Measurements from ENCODE around the gene SGK1. TPM values are rescaled to one million over a fixed set of nuclear protein-coding genes. Genes with fewer than 3 reads are reported as not detected.
"Not testable (repeated sequence)": the region's sequence is repeated elsewhere in the genome, so short reads cannot be mapped to it uniquely, and the experiment has no call there.

Gene SGK1
- total and polyA plus RNA-seq, 2 donors from 2014 or later: 142 to 324 TPM

GRCh38 chr6:134235937-134236751, 81.8 kb downstream of the SGK1 start:
- Histone ChIP-seq H3K4me3 (ENCODE audit: low read length in 3 of 3) (no peak overlapping the region), H3K27ac (ENCODE audit: low read depth in 2 of 2, low read length in 2 of 2) (no peak overlapping the region)

GRCh38 chr6:134235334-134235733, 82.6 kb downstream of the SGK1 start:
- intact Hi-C loops (cut with DNase I); H3K4me3 ChIP-seq (ENCODE audit: low read length in 3 of 3); DNase-seq; H3K36me3 ChIP-seq (ENCODE audit: control insufficient read depth in 2 of 3, insufficient read depth in 3 of 3, low read length in 3 of 3); H3K4me1 ChIP-seq (ENCODE audit: control insufficient read depth in 2 of 3, insufficient read depth in 2 of 3, low read depth in 1 of 3, low read length in 3 of 3); H3K9me3 ChIP-seq (ENCODE audit: control insufficient read depth in 2 of 3, insufficient read depth in 1 of 3, low read length in 3 of 3); H3K9ac ChIP-seq (ENCODE audit: low read length in 3 of 3); FAIRE-seq; H3K27me3 ChIP-seq (ENCODE audit: control insufficient read depth, insufficient read depth, low read length); H3K27ac ChIP-seq (ENCODE audit: low read depth in 2 of 2, low read length in 2 of 2): not testable (repeated sequence)

More at GRCh38 chr6:134235937-134236751, 81.8 kb downstream of the SGK1 start:
- no peaks in the 10 kb centered on the region for H3K36me3 ChIP-seq (ENCODE audit: control insufficient read depth in 2 of 3, insufficient read depth in 3 of 3, low read length in 3 of 3)
- no peak for TF ChIP-seq CTCF (IDR thresholded peaks at IDR 0.05; ENCODE audit: borderline replicate concordance, extremely low read depth, insufficient read depth)
- H3K9ac ChIP-seq (ENCODE audit: low read length in 3 of 3): no peak overlapping the region
- intact Hi-C loops (cut with DNase I): no loop called here
- H3K4me1 ChIP-seq (ENCODE audit: control insufficient read depth in 2 of 3, insufficient read depth in 2 of 3, low read depth in 1 of 3, low read length in 3 of 3): no peaks in the 10 kb centered on the region
- DNase-seq (no peak), FAIRE-seq (no peak)
- H3K27me3 ChIP-seq (ENCODE audit: control insufficient read depth, insufficient read depth, low read length): no peaks in the 10 kb centered on the region
- no peaks in the 10 kb centered on the region for H3K9me3 ChIP-seq (ENCODE audit: control insufficient read depth in 2 of 3, insufficient read depth in 1 of 3, low read length in 3 of 3)

GRCh38 chr6:134233180-134233955, 84.5 kb downstream of the SGK1 start:
- intact Hi-C loops (cut with DNase I): no loop called here

More at GRCh38 chr6:134233180-134233955, 84.5 kb downstream of the SGK1 start:
- no peak overlapping the region for H3K27ac ChIP-seq (ENCODE audit: low read depth in 2 of 2, low read length in 2 of 2)
- DNase-seq: no peak
- no peaks in the 10 kb centered on the region for H3K27me3 ChIP-seq (ENCODE audit: control insufficient read depth, insufficient read depth, low read length)
- no peak overlapping the region for H3K9ac ChIP-seq (ENCODE audit: low read length in 3 of 3)
- TF ChIP-seq CTCF (IDR thresholded peaks at IDR 0.05; ENCODE audit: borderline replicate concordance, extremely low read depth, insufficient read depth): no peak
- no peaks in the 10 kb centered on the region for H3K4me1 ChIP-seq (ENCODE audit: control insufficient read depth in 2 of 3, insufficient read depth in 2 of 3, low read depth in 1 of 3, low read length in 3 of 3)
- no peaks in the 10 kb centered on the region for H3K9me3 ChIP-seq (ENCODE audit: control insufficient read depth in 2 of 3, insufficient read depth in 1 of 3, low read length in 3 of 3)
- FAIRE-seq: no peak
- H3K36me3 ChIP-seq (ENCODE audit: control insufficient read depth in 2 of 3, insufficient read depth in 3 of 3, low read length in 3 of 3): no peaks in the 10 kb centered on the region
- H3K4me3 ChIP-seq (ENCODE audit: low read length in 3 of 3): no peak overlapping the region

Data from kidney (tissue), 14 donors.